Muscle layer of colon (tissue), 2 donors: ENCODE data around the gene HOXC12.
A peak's percentile ranks its signal among the peaks of the same experiment; 100 is the strongest.

Experiments used
- H3K27ac ChIP-seq: one replicate; pipeline ENCODE4 v1.7.0; 2013; ENCODE audit warnings: low read depth, mild to moderate bottlenecking, low read length, moderate library complexity
- H3K27me3 ChIP-seq, 2 donors: one replicate each; pipeline ENCODE4 v1.7.0; 2013; ENCODE audit warnings: low read length in 2 of 2, mild to moderate bottlenecking in 2 of 2; ENCODE audit not compliant: insufficient read depth in 2 of 2, control insufficient read depth in 1 of 2
- H3K36me3 ChIP-seq: one replicate; pipeline ENCODE4 v1.7.0; 2013; ENCODE audit warnings: mild to moderate bottlenecking, low read length; ENCODE audit not compliant: insufficient read depth
- H3K4me1 ChIP-seq: one replicate; pipeline ENCODE4 v1.7.0; 2013; ENCODE audit warnings: mild to moderate bottlenecking, low read length; ENCODE audit not compliant: insufficient read depth
- H3K4me3 ChIP-seq, 2 donors: one replicate each; pipeline ENCODE4 v1.7.0; 2013; ENCODE audit warnings: low read length in 2 of 2, low read depth in 1 of 2, mild to moderate bottlenecking in 1 of 2, moderate library complexity in 1 of 2
- H3K9ac ChIP-seq: one replicate; pipeline ENCODE4 v1.7.0; 2013; ENCODE audit warnings: low read length
- H3K9me3 ChIP-seq: one replicate; pipeline ENCODE4 v1.7.0; 2013; ENCODE audit warnings: mild to moderate bottlenecking, low read length
- donor health status: abdominal sarcoma.
- donor health status: Adenocarcinoma of cecum.

HOXC12 gene

DNA sequence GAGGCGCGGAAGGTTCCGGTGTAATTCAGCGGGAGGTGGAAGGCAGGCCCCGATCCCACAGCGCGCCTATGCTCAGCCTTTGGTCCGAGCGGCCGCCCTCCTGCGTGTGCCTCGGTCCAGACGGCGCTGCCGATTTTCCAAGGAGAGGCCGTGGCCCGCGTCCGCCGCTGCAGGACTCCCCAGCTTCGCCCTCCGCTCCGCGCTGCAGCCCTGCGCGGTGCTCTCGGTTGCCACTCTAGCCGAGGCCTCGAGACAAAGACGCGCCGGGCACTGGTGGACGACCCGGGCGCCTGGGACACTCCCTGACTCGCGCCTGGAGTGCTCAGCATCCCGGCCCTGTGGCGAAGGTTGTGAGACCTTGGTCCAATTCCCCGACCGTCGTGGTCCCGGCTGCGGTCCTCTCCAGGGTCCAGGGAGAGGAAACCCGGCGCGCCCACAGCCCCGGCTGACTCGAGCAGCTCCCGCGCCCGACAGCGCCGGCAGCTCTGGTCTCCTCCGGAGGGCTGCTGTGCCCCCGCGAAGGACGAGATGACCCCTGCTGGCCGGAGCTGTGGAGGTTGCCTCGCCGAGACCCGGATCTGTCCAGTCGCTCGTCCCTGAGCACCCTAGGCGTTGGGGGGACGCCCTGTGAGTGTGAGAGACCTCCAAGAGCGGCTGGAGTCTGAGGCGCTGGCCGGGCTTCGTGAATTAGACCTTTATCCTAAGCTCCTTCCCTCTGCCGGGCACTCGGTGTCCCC is 6.5 kb downstream of the HOXC12 start:
- peaks cover 83 to 97% of the 10 kb centered on the region in 2 donors for H3K27me3 ChIP-seq
- no peak overlapping the region for H3K4me3 ChIP-seq
- no peak overlapping the region for H3K9ac ChIP-seq
- peaks cover 7% of the 10 kb centered on the region for H3K4me1 ChIP-seq
- no peaks in the 10 kb centered on the region for H3K36me3 ChIP-seq
- no peak overlapping the region for H3K27ac ChIP-seq
- H3K9me3 ChIP-seq = no peaks in the 10 kb centered on the region

DNA sequence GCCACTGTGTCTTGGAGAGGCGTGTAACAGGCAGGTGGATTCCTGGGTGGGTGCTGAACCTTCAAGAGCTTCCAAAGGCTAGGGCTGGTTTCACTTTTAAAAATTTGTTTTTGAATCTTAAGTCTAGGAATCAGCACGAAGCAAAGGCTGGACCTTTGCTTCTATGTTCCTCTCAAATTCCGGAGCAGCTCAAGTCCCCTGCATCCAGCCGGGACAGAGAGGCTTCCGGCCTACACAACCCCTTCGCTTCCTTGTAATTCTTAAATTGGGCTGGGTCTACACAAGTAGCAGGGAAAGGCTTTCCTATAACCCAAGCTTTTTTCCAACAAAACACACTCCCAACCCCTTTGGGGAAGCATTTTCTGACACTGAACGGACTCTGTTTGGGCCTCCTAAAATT is 8.3 kb downstream of the HOXC12 start:
- Histone ChIP-seq H3K27me3 (peaks cover 83 to 97% of the 10 kb centered on the region in 2 donors), H3K9me3 (no peaks in the 10 kb centered on the region), H3K4me1 (peaks cover 11% of the 10 kb centered on the region), H3K36me3 (no peaks in the 10 kb centered on the region), H3K4me3 (no peak overlapping the region), H3K9ac (no peak overlapping the region), H3K27ac (no peak overlapping the region)

DNA sequence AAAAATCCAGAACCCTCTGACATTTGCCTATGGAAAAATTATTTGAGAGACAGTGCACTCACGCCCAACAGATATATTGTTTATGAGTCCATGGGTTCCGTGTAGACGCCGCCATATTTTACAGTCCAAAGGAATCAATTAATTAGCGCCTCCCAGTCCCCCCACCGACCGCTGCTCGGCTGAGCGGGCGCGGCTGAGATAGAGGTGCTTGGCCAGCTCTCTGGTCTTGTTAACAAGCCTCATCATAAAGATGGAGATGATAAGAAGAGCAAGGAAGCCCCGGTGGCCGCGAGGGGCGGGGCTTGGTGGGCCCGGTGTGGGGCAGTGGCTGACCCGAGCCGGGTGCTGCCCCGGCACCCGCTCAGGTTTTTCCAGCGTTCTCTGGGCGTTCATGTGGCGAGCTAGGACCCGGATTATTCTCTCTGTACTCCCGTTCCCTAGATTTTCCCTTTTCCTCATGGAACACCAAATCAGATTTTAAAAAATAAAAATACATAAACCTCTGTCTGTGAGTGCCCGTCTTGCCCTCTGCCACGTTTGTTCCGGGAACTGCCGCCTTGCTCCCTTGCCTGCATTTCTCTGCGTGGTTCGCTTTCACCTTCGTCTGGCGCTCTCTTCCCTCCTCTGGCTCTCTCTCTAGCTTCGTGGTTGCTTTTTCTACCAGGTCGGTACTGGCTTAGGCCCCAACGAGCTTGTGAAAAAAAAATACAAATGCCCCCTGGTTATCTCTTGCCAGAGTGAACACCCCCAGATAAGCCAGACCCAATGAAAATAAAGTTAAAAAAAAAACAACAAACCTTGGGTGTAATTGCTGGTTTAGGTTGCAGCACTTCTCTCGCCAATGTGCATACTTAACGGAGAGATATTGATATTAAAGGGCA is 9.0 kb downstream of the HOXC12 start:
- Histone ChIP-seq H3K27me3 (peaks cover 78 to 97% of the 10 kb centered on the region in 2 donors), H3K36me3 (no peaks in the 10 kb centered on the region), H3K4me1 (peaks cover 11% of the 10 kb centered on the region), H3K4me3 (peak overlapping the region in 1 of 2 donors; percentile 9), H3K27ac (no peak overlapping the region), H3K9ac (no peak overlapping the region), H3K9me3 (no peaks in the 10 kb centered on the region)

DNA sequence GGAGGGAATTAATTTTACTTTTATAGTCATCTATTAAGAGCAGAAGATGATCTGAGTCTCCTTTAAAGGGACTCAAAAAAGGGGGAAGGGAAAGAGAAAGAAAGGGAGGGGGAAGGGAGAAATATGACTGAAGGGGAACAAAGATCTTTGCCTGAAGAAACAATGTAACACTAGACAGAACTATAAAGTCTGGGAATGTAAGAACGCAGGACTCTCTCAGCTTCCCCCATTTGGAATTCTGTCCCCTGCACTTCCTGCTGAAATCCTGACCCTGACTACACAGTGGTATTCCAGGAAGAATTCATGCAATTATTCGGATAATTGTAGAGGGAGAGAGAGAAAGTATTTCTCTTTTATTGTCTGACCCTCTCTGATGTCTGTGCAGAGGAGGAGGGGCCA is 9.6 kb downstream of the HOXC12 start:
- H3K27ac ChIP-seq = no peak overlapping the region
- H3K4me1 ChIP-seq = peaks cover 11% of the 10 kb centered on the region
- no peaks in the 10 kb centered on the region for H3K9me3 ChIP-seq
- no peak overlapping the region for H3K4me3 ChIP-seq
- no peak overlapping the region for H3K9ac ChIP-seq
- no peaks in the 10 kb centered on the region for H3K36me3 ChIP-seq
- peaks cover 74 to 98% of the 10 kb centered on the region in 2 donors for H3K27me3 ChIP-seq

DNA sequence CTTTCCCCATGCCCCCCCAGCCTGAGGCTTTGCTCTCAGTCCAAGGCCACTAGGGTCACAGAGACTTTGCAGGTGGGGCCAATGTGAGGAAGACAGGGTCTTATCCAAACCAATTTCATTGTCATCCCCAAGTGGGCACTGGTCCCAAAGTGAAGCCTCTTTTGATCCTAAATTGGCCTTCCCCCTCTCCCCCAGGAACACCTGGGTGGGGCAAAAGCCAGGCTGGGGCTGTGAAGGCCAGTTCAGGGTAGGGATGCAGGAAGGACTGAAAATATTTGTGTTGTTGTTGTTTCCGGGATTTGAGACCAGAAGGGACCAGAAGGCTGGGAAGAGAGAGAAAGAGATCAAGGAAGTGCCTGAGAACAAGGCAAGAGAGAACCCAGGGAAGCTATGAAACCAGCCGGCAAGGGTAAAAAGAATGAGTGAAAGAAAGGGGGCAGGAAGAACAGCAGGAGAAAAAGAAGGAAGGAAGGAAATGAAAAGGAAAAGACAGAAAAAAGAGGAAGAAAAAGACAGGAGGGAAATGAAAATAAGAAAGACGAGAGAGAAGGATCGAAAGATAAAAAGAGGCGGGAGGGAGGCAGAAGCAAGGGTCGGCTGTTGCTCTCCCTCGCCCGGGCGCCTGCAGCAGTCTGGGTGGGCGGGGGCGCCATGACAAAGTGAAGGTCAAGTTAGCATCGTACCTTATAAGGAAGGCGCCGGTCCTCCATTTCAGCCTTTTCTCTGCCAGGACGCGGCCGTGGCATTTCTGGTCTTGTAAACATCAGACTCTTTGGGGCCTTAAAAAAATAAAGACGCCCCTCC is 10.8 kb downstream of the HOXC12 start:
- peak overlapping the region; percentile 65 for H3K9ac ChIP-seq
- H3K27me3 ChIP-seq = peaks cover 62 to 98% of the 10 kb centered on the region in 2 donors
- H3K27ac ChIP-seq = peak overlapping the region; percentile 30
- peaks cover 11% of the 10 kb centered on the region for H3K4me1 ChIP-seq
- H3K9me3 ChIP-seq = no peaks in the 10 kb centered on the region
- H3K4me3 ChIP-seq = peak overlapping the region in 1 of 2 donors; percentile 49
- no peaks in the 10 kb centered on the region for H3K36me3 ChIP-seq

DNA sequence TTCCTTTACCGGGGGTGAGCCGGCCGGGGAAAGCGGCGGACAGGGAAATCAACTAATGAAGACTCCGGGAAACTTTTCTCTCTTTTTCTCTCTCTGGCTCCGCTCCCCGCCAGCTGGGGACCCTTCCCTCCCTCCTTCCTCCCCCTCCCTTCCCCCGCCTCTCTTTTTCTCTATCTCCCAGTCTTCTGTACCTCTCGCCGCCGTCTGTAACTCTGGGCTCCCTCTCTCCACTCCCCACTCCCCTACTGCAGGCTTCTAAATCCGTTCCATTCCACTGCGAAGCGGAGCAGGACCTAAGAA is 11.3 kb downstream of the HOXC12 start:
- no peak overlapping the region for H3K27ac ChIP-seq
- no peaks in the 10 kb centered on the region for H3K9me3 ChIP-seq
- peaks cover 11% of the 10 kb centered on the region for H3K4me1 ChIP-seq
- H3K36me3 ChIP-seq = no peaks in the 10 kb centered on the region
- peak overlapping the region; percentile 65 for H3K9ac ChIP-seq
- H3K4me3 ChIP-seq = peak overlapping the region; percentile 31 to 49
- peaks cover 57 to 98% of the 10 kb centered on the region in 2 donors for H3K27me3 ChIP-seq

DNA sequence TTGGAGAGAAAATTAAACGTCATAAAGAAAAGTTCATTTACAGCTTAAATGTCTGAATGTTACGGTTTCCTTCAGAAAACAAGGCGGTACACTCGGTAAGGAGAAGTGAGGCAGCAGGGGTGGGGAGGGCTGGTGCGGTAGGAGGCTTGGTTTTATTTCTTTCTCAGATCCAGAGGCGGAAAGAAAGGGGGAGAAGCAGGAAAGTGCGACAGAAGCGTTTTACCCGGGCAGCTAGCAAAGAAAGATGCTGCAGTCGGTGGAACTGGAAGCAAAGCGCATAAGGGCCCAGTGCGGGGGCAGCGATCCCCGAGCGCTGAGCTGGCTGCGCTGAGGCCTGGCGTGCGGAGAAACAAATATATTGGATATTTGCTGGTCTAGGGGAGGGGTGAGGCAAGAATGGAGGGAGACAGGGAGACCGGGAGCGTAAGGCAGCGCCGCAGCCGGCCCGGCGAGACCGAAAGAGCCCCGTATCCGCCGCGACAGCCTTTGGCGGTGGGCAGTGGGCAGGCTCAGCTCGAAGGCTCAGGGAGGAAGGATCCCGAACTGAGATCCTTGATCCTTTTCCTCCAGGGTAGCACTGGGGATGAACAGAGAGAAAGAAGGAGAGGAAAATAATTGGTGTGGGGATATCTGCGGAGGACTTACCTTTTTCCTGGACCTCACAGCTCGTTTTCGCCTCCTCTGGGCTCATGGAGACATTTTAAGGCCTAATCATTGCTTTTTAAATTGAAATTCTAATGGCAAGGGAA is 11.9 kb downstream of the HOXC12 start:
- peaks cover 11% of the 10 kb centered on the region for H3K4me1 ChIP-seq
- H3K9me3 ChIP-seq = no peaks in the 10 kb centered on the region
- peak overlapping the region; percentile 65 for H3K9ac ChIP-seq
- H3K4me3 ChIP-seq = peak overlapping the region; percentile 31 to 49
- no peaks in the 10 kb centered on the region for H3K36me3 ChIP-seq
- peak overlapping the region; percentile 22 for H3K27ac ChIP-seq
- H3K27me3 ChIP-seq = peaks cover 62 to 98% of the 10 kb centered on the region in 2 donors

DNA sequence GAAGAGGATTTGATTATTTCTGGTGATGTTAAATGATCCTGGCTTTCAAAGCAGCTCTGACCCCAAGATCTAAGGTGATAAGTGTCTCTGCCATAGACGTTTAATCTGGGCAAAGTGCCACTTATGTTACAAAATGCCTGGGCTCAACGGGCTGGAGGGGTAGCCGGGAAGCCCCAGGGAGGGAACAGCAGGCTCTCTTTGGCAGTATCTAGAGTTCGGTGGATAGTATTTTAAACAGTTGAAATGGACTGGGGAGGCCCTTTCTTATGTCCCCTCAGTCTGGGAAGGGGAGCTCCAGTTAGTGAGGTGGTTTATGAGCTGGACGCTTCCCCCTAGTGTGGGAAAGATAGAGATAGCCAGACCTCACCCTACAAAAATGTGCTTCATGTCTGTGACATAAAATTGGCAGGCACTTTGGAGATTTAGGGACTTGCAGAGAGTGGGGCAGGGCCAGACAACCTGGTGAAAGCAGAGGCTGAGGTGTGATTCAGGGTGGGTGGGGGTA is 12.8 kb downstream of the HOXC12 start:
- H3K9ac ChIP-seq = peak overlapping the region; percentile 65
- H3K27me3 ChIP-seq = peaks cover 66 to 98% of the 10 kb centered on the region in 2 donors
- no peaks in the 10 kb centered on the region for H3K36me3 ChIP-seq
- H3K4me1 ChIP-seq = peaks cover 11% of the 10 kb centered on the region
- H3K27ac ChIP-seq = peak overlapping the region; percentile 22
- no peaks in the 10 kb centered on the region for H3K9me3 ChIP-seq
- peak overlapping the region; percentile 31 to 49 for H3K4me3 ChIP-seq

DNA sequence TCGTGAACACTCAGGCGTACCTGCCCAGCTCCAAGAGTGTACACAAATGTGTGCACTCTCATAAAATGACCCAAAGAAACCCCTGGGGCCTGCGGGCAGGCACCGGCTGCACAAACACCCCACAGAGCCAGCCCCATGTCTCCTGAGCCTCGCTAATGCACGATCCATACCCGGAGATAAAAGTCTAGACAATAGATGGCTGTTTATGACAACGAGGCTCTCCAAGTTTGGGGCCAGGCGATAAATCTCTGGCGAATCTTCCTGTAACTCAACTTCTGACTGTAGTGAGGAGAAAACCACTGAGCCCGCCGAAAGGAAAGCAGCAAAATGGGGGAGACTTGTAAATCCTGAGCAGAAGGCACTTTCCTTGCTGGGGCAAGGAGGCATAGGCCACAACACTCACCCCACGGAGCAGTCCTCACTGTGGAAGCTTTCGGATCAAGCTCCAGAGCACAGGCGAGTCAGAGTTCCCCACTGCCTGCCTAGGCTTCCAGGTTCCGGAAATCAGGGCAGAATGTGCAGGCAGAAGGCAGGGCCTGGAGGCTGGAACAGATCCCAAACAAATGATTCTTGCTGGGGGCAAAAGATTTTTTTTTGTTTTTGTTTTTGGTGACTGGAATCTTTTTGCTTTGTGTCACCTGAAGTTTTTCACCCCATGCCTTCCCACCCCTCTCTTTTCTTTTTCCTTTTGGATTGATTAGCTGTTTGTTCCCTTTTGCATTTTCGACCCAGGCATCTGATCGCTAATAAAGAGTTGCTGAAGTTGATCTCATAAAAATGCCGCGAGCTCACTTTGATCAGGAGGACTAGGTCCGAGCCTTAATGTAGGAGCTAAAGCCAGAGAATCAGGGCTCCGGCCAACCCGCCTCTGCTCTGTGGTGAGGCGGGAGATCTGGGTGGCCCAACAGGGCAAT is 13.8 kb downstream of the HOXC12 start:
- H3K27me3 ChIP-seq = peaks cover 65 to 98% of the 10 kb centered on the region in 2 donors

More for the DNA sequence above, 13.8 kb downstream of the HOXC12 start:
- no peak overlapping the region for H3K9ac ChIP-seq
- peaks cover 11% of the 10 kb centered on the region for H3K4me1 ChIP-seq
- H3K27ac ChIP-seq = peak overlapping the region; percentile 66
- no peaks in the 10 kb centered on the region for H3K9me3 ChIP-seq
- H3K4me3 ChIP-seq = peak overlapping the region in 1 of 2 donors; percentile 49
- H3K36me3 ChIP-seq = no peaks in the 10 kb centered on the region
